Endothelial cell of umbilical vein (primary cell): ENCODE data around the gene NKD1. TPM values are rescaled to one million over a fixed set of nuclear protein-coding genes. Genes with fewer than 3 reads are reported as not detected.

Experiments used
- BruUV-seq: library from RNA; stranded (reverse); fragments of 400-500 nt; replicated peaks from 2 replicates; lab custom pipeline; 2021; lab: Mats Ljungman, UMichigan
- CTCF ChIA-PET: fragments of 300-600, 350-600 bp; sonication (Branson Sonifier 250); formaldehyde crosslinking; loops from one replicate; lab custom pipeline; 2021; ENCODE audit warnings: antibody characterized with exemption, inconsistent platforms; lab: Charles Lee
- POLR2A ChIA-PET: fragments of 300-600, 350-600 bp; sonication (Branson Sonifier 250); formaldehyde crosslinking; loops from one replicate; lab custom pipeline; 2021; ENCODE audit warnings: antibody characterized with exemption, inconsistent platforms; lab: Charles Lee
- DNase-seq: peaks from one replicate; pipeline ENCODE4 v3.0.0-alpha.2; 2011; ENCODE audit warnings: low read depth, low spot score
- FAIRE-seq: peaks from 2 replicates; lab custom pipeline; 2011; peaks lifted over from hg19 to GRCh38; lab: Jason Lieb, UNC
- H2AFZ ChIP-seq: 2 replicates; pipeline ENCODE4 v1.6.0; 2012; ENCODE audit warnings: low read depth, low read length, control low read depth, inconsistent platforms
- H3K27ac ChIP-seq: 2 replicates; pipeline ENCODE4 v1.5.1; 2011; ENCODE audit warnings: low read depth, mild to moderate bottlenecking, control low read depth, low read length, moderate library complexity; ENCODE audit not compliant: insufficient read depth
- H3K27me3 ChIP-seq, 2 experiments: 2 replicates each; pipeline versions ENCODE4 v1.6.0 to v1.6.1; 2011; ENCODE audit warnings: low read length in 2 of 2, mixed read lengths in 1 of 2; ENCODE audit not compliant: control insufficient read depth in 2 of 2, insufficient read depth in 2 of 2
- H3K36me3 ChIP-seq, 2 experiments: 2 replicates in 1 of 2; 3 replicates in 1 of 2; pipeline ENCODE4 v1.5.1; 2011; ENCODE audit warnings: low read length in 2 of 2, mild to moderate bottlenecking in 1 of 2, moderate library complexity in 1 of 2; ENCODE audit not compliant: control insufficient read depth in 2 of 2, insufficient read depth in 2 of 2; ENCODE audit errors: extremely low read depth in 1 of 2
- H3K4me1 ChIP-seq: 3 replicates; pipeline ENCODE4 v1.5.1; 2011; ENCODE audit warnings: mild to moderate bottlenecking, low read length; ENCODE audit not compliant: control insufficient read depth, insufficient read depth; ENCODE audit errors: extremely low read depth
- H3K4me2 ChIP-seq: 2 replicates; pipeline ENCODE4 v1.6.1; 2011; ENCODE audit warnings: low read length, control low read depth, mixed read lengths; ENCODE audit not compliant: insufficient read depth
- H3K4me3 ChIP-seq, 3 experiments: fragments of 200-600 bp in 1 of 3; sonication (generic), shearing (Covaris generic) in 1 of 3; replicated peaks in 1 of 3; 2 replicates each; pipeline ENCODE4 v1.5.1; 2011 to 2016; ENCODE audit warnings: control low read depth in 3 of 3, low read length in 3 of 3, mild to moderate bottlenecking in 2 of 3, inconsistent platforms in 1 of 3, low read depth in 1 of 3, moderate library complexity in 1 of 3; ENCODE audit not compliant: insufficient read depth in 1 of 3
- H3K79me2 ChIP-seq: 2 replicates; pipeline ENCODE4 v1.6.0; 2012; ENCODE audit warnings: low read length, inconsistent platforms; ENCODE audit not compliant: control insufficient read depth, insufficient read depth
- H3K9ac ChIP-seq: replicated peaks from 2 replicates; pipeline ENCODE3; 2011; ENCODE audit warnings: low read length, control low read depth; ENCODE audit not compliant: insufficient read depth; ENCODE audit errors: extremely low read depth
- H3K9me1 ChIP-seq: replicated peaks from 3 replicates; pipeline ENCODE4 v1.6.0; 2011; ENCODE audit warnings: mild to moderate bottlenecking, low read length; ENCODE audit not compliant: control insufficient read depth, insufficient read depth; ENCODE audit errors: extremely low read depth
- H3K9me3 ChIP-seq: replicated peaks from 2 replicates; pipeline ENCODE4 v1.5.1; 2012; ENCODE audit warnings: low read length, inconsistent platforms; ENCODE audit not compliant: control insufficient read depth, insufficient read depth
- H4K20me1 ChIP-seq: replicated peaks from 2 replicates; pipeline ENCODE3; 2011; ENCODE audit warnings: mild to moderate bottlenecking, low read length; ENCODE audit not compliant: control insufficient read depth, insufficient read depth; ENCODE audit errors: extremely low read depth
- CTCF ChIP-seq, 2 donors: IDR thresholded peaks; 1 replicate in 1 of 2; 2 replicates in 1 of 2; pipeline ENCODE4 v1.5.1; 2011; ENCODE audit warnings: low read length in 2 of 2, mild to moderate bottlenecking in 2 of 2, moderate library complexity in 2 of 2, control low read depth in 1 of 2, inconsistent platforms in 1 of 2, low read depth in 1 of 2; ENCODE audit not compliant: insufficient read depth in 1 of 2; ENCODE audit errors: extremely low read depth in 1 of 2
- EZH2 ChIP-seq: IDR thresholded peaks from 2 replicates; pipeline ENCODE4 v1.6.1; 2012; ENCODE audit warnings: borderline replicate concordance, low read depth, mild to moderate bottlenecking, moderate library complexity, low read length, inconsistent platforms; ENCODE audit not compliant: severe bottlenecking
- FOS ChIP-seq: IDR thresholded peaks from 2 replicates; pipeline ENCODE4 v1.6.1; 2011; ENCODE audit warnings: mild to moderate bottlenecking, low read length, moderate library complexity, borderline replicate concordance; ENCODE audit not compliant: insufficient read depth
- GATA2 ChIP-seq: IDR thresholded peaks from 2 replicates; pipeline ENCODE4 v1.7.0; 2011; ENCODE audit warnings: low read depth, mild to moderate bottlenecking, moderate library complexity, mixed read lengths, low read length; ENCODE audit not compliant: insufficient read length, insufficient read depth
- MAX ChIP-seq: IDR thresholded peaks from 2 replicates; pipeline ENCODE4 v1.6.1; 2011; ENCODE audit not compliant: insufficient read depth, insufficient read length
- MYC ChIP-seq: IDR thresholded peaks from one replicate; pipeline ENCODE4 v1.6.1; 2011; ENCODE audit warnings: mild to moderate bottlenecking, low read depth, low read length
- POLR2AphosphoS5 ChIP-seq: IDR thresholded peaks from 2 replicates; pipeline ENCODE4 v1.6.1; 2012; ENCODE audit warnings: low read depth, mild to moderate bottlenecking, control low read depth, low read length, moderate library complexity; ENCODE audit not compliant: insufficient read depth
- dilution Hi-C: fragments of 300-500 bp; cut with MboI; formaldehyde crosslinking; loops from one replicate; pipeline ENCODE4 v1.15.0; 2019; ENCODE audit warnings: low sequenced_read_pairs; ENCODE audit not compliant: extremely low pct_ligation_motif_present
- intact Hi-C: fragments of 100-400 bp; cut with micrococcal nuclease; formaldehyde crosslinking; loops from one replicate; pipeline ENCODE4 v1.10.0; 2022
- polyA plus RNA-seq, 4 experiments: library from polyadenylated mRNA; depleted of rRNA in 3 of 4; stranded (reverse) in 3 of 4; unstranded in 1 of 4; fragments of >200 nt; gene quantifications; 2 replicates each; pipeline versions ENCODE4 v1.2.1 to v1.2.3, GENCODE V29; 2011 to 2012; ENCODE audit warnings: missing spikeins in 1 of 4
- total RNA-seq: library from RNA; stranded (reverse); gene quantifications from 2 replicates; pipeline ENCODE4 v1.2.3, GENCODE V29; 2021

The NKD1 gene
- total and polyA plus RNA-seq, 2 donors (not counting 3 experiments of a cell fraction or from before 2014, with no cell fraction given) = not detected

GRCh38 chr16:50653633-50654519, 105.7 kb downstream of the NKD1 start:
- H3K4me2 ChIP-seq = no peak overlapping the region
- no peaks in the 10 kb centered on the region for H3K36me3 ChIP-seq
- dilution Hi-C loops = no loop called here
- H2AFZ ChIP-seq = no peak overlapping the region
- FAIRE-seq (no peak), DNase-seq (no peak)
- H3K9ac ChIP-seq = no peak overlapping the region
- ChIA-PET POLR2A (no interaction called here), CTCF (interaction anchor here (0.5 to 2.7 kb wide), 2 partner anchors 11 kb away, joined by 3 to 14 read pairs; no protein-coding TSS in a partner anchor)
- no peaks in the 10 kb centered on the region for H3K79me2 ChIP-seq
- no peaks in the 10 kb centered on the region for H3K27me3 ChIP-seq
- no peak overlapping the region for H3K4me3 ChIP-seq
- H4K20me1 ChIP-seq = no peaks in the 10 kb centered on the region
- no TSS peak for BruUV-seq
- H3K4me1 ChIP-seq = no peaks in the 10 kb centered on the region
- H3K27ac ChIP-seq = no peak overlapping the region
- no peaks in the 10 kb centered on the region for H3K9me1 ChIP-seq
- H3K9me3 ChIP-seq = no peaks in the 10 kb centered on the region
- TF ChIP-seq CTCF (IDR thresholded peaks at IDR 0.05; ENCODE audit: extremely low read depth in 1 of 2, insufficient read depth in 1 of 2, low read depth in 1 of 2, low read length in 2 of 2) (no peak), FOS (no peak), MYC (no peak), MAX (no peak), EZH2 (no peak), GATA2 (no peak), POLR2AphosphoS5 (no peak)
- intact Hi-C loops = no loop called here
